ENCODE results near the gene NIPAL3.

Gene NIPAL3

GRCh38 chr1:24415334-24415909 lies at the start of gene NIPAL3:
Gene NIPAL3 (plus strand): TSS chr1:24415802. CDS start chr1:24419548, 3,746 bp downstream.
- peak; percentile 98 for DNase-seq

- no peak for DNase-seq
Measured at GRCh38 chr1:24366707-24367106, 48.9 kb upstream of the NIPAL3 start.

GRCh38 chr1:24369199-24369598 lies 46.4 kb upstream of the NIPAL3 start:
- DNase-seq, result no peak

GRCh38 chr1:24369801-24370200 lies 45.8 kb upstream of the NIPAL3 start:
- DNase-seq, result no peak

GRCh38 chr1:24373044-24373443 lies 42.6 kb upstream of the NIPAL3 start:
- no peak for DNase-seq

GRCh38 chr1:24373710-24374109 lies 41.9 kb upstream of the NIPAL3 start:
- no peak for DNase-seq

GRCh38 chr1:24374891-24375786 lies 40.5 kb upstream of the NIPAL3 start:
- DNase-seq, result peak; percentile 95

- peak; percentile 67 for DNase-seq
Measured at GRCh38 chr1:24379733-24380315, 35.8 kb upstream of the NIPAL3 start.

- DNase-seq, result no peak
Measured at GRCh38 chr1:24380508-24380907, 35.1 kb upstream of the NIPAL3 start.

GRCh38 chr1:24381256-24381655 lies 34.3 kb upstream of the NIPAL3 start:
- no peak for DNase-seq

GRCh38 chr1:24382165-24382577 lies 33.4 kb upstream of the NIPAL3 start:
- DNase-seq, result no peak

GRCh38 chr1:24383381-24383940 lies 32.1 kb upstream of the NIPAL3 start:
- peak; percentile 87 for DNase-seq

- DNase-seq, result no peak
Measured at GRCh38 chr1:24384251-24385090, 31.1 kb upstream of the NIPAL3 start.

GRCh38 chr1:24385160-24385940 lies 30.3 kb upstream of the NIPAL3 start:
- DNase-seq, result peak; percentile 27

- DNase-seq, result peak; percentile 63
Measured at GRCh38 chr1:24386241-24386640, 29.4 kb upstream of the NIPAL3 start.

GRCh38 chr1:24386931-24387330 lies 28.7 kb upstream of the NIPAL3 start:
- no peak for DNase-seq

- no peak for DNase-seq
Measured at GRCh38 chr1:24387636-24388175, 27.9 kb upstream of the NIPAL3 start.

- DNase-seq, result no peak
Measured at GRCh38 chr1:24388331-24388885, 27.2 kb upstream of the NIPAL3 start.

GRCh38 chr1:24389231-24389678 lies 26.3 kb upstream of the NIPAL3 start:
- no peak for DNase-seq

- peak; percentile 64 for DNase-seq
Measured at GRCh38 chr1:24390924-24391782, 24.4 kb upstream of the NIPAL3 start.
